HCEC 1CT (cell line): Measurements from ENCODE around the gene CTPS1.

Source experiments
- DNase-seq: peaks from one replicate; pipeline ENCODE4 v3.0.0-alpha.2; 2017

CTPS1 gene

DNA sequence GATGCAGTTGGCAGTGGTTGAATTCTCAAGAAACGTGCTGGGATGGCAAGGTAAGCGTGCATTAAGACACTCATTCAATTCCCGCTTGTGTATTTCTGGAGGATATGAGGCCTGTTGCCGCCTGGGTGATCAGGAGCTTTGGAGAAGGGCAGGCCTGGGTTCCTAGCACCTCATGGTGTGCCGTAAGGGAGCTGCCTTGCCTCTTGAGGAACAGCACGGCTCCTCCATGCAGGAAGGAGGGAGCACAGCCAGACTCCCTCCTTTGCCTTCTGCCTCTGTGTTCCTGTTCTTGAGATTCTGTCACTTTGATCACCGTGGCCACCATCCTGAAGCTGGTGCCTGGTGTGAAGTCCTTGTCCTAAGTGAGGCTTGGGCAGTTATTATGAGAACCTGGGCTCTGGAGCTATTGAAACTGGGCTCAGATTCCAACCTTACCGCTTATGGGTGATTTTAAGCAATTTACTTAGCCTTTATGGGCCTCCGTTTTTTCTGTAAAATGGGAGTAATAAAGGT lies 23.7 kb downstream of the CTPS1 start:
- no peak for DNase-seq

DNA sequence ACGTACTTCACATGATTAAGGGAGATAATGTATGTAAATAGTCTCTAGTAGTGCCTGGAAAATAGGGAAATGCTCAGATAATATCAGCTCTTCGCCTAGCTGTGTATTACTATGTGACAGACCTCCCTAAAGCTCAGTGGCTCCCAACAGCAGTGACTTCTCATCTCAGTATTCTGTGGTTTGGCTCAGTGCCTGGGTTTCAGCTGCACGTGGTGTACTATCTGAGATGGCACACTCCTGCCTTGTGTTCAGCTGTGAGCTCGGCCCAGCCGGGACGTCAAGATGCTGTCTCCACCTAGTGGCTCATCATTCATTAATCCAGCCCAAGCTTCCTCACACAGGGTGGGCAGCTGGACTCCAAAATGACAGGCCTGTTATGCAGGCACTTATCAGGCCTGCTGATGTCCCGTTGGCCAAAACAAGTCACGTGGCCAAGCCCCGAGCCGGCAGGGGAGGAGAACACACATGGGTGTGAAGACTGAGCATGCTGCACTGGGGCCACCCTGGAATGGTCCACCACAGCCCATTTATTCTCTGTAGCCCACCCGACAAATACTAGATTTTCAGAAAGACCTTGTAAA lies 24.2 kb downstream of the CTPS1 start:
- peak; percentile 99 for DNase-seq

DNA sequence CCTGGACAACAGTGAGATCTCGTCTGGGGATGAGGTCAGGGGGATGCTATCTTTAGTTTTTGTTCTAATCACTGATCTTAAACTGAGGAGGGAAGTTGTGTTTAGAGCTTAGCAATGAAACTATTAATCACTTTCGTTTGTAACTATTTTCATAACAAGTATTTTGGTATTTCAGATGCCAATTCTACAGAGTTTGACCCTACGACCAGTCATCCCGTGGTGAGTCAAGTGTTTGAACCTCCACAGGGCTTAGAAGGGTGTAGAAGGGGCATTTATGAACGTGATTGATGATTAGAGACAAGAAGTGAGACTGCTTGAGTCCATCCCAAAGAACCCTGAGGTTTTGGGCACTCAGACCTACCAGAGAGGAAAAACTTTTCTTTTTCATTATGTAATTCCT lies 26.4 kb downstream of the CTPS1 start:
- DNase-seq, result no peak

DNA sequence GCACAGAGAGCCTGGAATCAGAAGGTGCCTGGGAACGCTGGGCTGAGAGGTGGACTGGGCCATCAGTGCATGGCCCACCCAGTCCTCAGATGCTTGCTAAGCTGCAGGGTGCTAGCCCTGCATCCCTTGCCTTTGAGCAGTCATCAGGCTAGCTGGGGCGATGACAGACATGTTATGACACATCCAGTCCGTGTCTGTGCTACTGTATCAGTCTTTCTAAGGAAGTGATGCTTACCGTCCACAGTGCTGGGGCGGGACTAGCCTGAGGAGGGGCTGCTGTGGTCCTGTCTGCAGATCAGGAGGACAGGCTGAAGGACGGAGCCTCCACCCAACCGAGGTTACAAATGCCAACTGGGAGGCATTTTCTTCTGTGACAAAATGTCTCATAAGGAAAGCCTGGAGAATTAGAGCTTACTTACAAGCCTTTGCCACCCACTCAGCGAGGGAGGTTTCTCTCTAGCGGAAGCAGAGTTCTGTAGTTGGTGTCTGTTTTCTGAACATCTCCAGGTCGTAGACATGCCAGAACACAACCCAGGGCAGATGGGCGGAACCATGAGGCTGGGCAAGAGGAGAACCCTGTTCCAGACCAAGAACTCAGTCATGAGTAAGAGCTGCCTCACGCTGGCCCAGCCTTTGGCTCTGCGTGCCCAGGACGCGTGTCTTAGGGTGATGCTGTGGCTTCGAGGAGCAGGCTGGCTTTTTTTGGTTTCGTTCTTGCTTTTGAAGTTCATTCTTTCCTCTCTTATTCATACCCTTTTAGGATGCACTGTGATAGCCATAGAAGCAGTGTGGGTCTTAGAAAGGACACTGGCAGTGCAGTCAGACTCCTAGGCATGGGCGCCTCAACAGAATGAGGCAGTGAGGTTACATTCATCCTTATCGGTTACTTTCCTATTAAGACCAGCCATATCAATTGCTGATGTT lies 27.7 kb downstream of the CTPS1 start:
- DNase-seq, result no peak

DNA sequence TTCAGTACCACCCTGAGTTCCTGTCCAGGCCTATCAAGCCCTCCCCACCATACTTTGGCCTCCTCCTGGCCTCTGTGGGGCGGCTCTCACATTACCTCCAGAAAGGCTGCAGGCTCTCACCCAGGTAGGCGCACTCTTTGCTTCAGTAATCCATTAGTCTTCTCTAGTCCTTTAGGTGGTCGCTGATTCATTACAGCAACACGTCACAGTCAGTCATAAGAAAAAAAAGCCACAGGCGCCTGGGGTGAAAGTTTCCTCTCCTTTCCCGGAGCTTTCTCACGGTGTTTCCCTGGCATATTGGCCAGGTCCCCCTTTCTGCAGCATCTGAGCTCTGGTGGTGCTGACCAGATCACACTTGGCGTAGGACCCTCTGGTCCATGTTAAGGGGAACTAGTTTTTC lies 30.0 kb downstream of the CTPS1 start:
- DNase-seq, result no peak

DNA sequence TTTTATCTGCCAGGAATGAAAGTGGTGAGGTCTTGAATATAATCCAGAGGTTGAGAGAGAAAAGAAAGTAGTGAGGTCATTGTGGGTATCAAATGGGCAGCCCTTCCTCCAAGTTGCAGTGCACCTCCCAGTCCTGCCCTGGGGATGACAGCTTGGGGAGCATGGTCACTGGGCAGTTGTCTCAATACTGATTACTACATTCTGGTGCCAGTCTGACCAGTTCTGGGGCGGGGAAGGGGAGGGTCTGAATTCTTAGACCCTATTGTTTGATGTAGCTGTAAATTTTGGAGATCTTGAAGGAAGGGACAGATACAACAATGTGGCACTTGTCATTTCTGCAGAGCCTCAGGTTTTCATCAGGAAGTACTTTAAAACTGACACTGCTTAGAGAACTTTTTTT lies 30.8 kb downstream of the CTPS1 start:
- no peak for DNase-seq

DNA sequence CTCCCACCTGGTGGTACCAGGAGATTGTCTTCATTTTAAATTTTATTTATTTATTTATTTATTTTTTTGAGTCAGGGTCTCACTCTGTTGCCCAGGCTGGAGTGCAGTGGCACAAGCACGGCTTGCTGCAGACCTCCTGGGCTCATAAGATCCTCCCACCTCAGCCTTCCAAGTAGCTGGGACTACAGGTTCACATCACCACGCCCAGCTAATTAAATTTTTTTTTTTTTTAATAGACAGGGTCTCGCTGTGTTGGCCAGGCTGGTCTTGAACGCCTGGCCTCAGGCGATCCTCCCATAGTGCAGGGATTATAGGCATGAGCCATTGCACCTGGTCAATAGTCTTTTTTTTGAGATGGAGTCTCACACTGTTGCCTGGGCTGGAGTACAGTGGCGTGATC lies 33.5 kb downstream of the CTPS1 start:
- no peak for DNase-seq

DNA sequence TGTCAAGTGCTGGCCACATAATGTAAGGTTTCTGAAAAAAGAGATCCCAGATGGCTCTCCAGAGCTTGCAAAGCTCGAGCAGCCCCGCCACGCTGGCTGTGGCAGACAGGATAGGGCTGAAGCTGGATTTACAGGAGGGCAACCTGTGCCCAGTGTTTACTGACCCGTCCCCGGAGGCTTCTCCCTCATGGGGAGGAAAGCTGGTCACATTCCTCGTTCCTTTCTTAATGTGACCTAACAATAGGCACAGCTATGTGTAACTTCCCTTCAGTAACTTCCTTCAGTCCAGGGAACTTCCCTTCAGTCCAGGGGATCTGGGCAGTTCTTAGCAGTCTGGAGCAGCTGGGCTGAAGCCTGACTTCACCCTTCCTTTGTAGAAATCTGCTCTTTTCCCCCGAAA lies 34.3 kb downstream of the CTPS1 start:
- DNase-seq, result no peak

DNA sequence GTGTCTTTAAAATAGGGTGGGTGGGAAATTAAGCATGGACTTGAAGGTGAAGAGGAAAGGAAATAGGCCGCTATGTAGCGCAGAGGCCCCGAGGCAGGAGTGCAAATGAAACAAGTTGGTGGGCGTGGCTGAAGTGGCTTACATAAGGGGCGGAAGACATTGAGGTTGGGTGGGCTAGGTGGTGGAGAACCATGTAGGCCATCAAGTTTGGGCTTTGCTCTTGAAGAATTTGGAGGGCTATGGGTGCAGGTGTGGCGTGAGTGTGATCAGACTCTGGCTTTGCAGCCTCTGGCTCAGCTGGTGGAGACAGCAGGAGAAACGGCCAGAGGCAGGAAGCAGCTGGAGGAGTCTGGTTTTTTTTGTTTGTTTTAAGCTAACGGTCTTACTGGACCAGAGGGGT lies 35.4 kb downstream of the CTPS1 start:
- DNase-seq, result no peak

DNA sequence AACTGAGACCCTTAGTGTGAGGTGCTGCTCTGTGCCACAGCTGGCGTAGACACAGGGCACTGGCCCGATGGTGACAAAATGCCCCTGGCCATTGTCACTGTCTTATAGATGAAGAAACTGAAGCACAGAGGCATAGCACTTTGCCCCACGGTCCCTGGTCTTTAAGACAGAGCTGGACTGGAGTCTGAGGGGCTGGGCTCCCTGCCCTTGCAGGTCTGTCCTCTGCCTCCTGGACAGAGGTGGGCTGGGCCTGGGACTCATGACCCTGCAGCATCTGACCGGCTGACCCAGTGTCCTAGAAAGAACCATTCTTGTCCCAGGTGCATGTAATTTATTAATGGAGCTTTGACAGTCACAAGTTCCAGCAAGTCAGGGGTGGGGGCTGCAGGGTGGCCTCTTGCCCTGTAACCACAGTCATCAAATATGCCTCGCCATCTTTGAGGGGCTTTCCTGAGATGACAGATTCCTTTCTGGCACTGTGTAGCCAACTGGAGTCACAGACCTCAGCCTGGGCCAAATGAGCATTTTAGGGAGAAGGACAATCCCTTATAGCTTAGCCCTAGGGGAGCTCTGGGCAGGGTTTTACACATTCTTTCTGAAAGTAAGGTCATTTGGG lies 35.9 kb downstream of the CTPS1 start:
- DNase-seq, result no peak

DNA sequence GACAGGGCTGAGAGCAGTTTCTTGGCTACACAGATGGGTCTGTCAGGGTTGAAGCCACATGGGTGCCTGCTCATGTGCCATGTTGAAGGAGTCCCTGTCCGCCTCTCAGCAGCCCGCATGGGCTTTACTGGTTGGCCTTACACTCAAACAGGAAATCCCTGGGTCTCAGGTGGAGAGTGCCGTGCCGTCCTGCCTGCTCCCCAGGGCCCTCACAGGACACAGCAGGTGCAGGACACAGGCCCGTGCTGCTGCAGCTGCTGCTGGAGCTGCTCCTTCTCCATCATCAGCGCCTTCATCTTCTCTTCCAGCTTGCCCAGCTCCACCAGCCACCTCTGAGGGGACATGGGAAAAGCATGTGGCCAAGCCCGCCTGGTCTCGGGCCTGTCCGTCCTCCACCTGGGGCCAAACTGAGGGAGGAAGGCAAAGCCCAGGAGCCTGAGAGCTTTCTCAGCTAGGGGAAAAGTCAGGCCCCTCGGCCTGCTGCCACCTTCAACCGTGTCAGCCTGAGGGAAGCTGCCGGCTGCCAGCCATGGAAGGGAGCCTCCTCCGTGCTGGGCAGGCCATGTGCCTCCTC lies 36.5 kb downstream of the CTPS1 start:
- DNase-seq, result no peak

DNA sequence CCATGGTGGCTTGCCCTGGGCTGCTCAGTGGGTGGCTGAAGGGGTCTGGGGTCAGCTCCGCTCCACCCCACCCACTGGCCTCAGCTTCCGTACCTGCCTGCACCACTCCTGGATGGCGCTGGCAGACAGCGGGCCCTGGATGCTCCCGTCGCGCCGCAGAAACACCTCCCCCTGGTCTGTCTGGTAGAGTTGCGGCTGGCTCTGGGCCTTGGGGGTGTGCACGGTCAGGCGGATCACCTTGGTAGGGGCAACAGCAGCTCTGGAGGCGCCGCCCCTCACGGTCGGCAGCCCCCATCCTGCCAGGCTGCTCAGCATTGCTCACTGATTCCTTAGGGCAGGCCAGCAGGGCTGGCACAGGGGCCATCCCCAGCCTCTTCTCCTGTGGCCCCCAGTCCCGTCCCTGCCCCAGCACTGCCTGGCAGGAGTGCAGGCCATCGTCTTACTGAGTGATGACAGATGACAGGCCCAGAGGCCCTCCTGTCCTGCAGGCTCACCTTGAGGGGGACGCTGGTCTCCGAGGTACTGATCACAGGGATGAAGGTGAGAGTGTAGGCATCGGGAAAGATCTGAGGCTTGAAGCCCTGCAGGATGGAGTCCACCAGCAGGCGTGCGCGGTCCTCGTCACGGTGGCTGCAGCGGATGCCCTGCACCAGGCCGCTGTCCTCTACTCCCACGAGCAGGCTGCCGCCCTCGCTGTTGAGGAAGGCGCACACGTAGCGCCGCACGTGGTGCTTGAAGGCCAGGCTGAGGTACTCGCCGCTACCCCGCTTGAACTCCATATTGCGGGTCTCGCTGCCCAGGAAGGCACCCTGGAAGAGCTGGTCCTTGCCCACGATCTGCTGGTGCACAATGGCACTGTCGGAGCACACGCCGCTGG lies 37.9 kb downstream of the CTPS1 start:
- no peak for DNase-seq

DNA sequence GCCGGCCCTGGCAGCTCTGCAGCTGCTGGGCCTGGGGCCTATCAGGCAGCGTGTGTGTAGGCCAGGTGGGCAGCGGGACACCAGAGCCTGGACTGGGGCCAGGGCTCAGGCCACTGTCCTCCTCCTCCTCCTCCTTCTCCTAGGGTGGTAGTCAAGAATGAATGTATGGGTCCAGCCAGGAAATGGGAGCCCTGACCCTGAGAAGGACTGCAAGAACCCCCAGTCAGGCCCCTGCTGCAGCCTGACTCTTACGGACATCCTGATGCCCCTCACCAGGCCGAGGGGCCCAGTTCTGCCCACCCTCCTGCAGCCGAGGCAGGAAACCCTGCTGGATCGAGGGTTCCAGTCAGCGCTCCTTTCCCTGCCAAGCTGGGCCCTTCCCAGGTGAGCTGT lies 38.5 kb downstream of the CTPS1 start:
- no peak for DNase-seq

DNA sequence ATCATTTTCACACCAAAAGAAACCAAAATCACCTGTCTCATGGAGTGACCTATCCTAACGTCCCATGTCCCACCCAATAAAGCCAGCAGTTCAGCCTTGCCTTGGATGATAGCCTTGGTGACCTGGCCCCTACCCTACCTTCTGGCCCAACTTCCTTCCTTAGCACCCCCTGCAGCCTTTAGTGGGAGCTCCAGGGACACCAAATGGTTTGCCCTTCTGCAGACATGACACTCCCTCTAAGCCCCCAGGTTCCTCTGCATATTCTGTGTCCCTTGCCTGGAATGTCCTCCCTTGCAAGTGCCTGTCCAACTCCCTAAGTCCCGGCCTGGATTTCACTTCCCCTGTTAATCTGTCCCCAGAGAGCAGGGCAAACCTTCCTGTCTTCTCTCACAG lies 39.9 kb downstream of the CTPS1 start:
- DNase-seq, result no peak

DNA sequence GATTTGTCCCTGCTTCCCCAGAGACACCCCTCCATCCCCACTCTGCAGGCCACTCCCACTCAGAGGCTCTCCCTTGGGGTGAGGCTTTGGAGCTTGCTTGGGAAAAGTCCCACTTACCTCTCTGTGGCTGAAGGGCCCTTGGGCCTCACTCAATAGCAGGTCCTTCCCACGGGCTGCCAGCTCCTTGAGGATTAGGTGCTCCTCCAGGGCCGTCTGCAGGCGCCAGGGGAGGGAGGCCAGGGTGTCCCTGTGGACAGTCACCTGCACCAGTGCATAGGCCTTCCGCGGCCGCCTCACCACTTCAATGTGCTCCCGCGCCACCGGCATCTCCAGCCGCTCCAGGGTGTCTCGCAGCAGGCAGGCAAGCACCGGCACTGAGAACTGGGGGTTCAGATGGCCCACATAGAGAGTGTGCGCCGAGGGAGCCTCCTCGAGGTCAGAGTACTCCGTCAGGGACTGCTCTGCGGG lies 40.6 kb downstream of the CTPS1 start:
- DNase-seq, result no peak

DNA sequence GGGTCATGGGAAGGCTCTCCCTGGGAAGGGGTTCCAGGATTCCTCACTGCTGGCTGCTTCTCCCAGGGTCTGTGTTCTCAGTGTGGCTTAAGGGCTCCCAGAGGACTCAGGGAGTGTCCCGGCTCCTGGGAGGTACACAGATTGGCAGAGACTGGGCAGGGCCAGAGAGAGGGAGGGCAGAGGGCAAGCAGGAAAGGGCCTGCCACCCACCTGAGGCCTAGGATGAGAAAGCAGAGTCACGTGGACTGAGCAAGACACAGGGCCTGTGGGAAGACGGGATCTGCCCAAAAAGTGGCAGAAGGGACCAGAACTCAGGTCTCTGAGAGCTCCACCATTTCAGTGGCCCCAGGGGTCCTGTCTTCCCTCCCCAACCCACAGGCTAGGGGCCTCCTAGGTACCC lies 41.2 kb downstream of the CTPS1 start:
- DNase-seq, result no peak

DNA sequence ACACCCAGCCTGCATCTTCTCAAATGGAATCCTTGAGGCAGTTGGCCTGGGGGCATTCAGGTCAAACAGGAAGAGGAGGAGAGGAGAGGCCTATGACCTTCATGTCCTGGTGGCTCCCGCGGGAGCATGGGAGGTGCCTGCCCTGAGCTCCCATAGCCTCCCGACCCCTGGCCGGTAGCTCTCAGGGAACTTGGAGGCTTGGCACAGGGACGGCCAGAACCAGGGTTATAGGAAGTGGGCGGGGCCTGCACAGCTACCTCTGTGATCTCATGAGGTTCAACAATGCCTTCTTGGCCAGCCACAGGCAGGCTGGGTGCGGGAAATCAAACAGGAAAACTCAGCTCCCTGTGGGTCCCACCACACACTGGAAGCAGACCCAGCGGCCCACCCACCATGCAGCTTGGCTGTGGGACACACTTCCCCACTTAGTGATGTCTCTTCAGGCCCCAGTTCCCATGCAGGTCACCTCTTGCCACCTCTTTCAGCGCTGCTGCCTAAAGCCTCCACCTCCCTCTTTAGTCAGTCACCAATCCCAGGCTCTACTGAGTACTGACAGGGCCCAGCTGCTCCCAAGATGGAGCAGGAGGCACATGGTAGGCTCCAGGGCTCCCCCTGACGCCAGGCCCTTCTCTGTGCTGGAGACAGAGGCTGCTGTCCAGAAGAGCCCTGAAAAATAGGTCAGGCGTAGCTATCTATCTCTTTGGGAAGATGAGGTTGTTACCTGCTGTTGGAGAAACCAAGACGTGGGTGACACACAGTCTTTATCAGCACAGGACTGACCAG lies 42.2 kb downstream of the CTPS1 start, which contains the start of gene SLFNL1:
TSS of gene SLFNL1 (minus strand) at position 200 of the 783 bp plus-strand sequence. CDS start 1,065 bp downstream, outside the sequence.
- peak; percentile 75 for DNase-seq

DNA sequence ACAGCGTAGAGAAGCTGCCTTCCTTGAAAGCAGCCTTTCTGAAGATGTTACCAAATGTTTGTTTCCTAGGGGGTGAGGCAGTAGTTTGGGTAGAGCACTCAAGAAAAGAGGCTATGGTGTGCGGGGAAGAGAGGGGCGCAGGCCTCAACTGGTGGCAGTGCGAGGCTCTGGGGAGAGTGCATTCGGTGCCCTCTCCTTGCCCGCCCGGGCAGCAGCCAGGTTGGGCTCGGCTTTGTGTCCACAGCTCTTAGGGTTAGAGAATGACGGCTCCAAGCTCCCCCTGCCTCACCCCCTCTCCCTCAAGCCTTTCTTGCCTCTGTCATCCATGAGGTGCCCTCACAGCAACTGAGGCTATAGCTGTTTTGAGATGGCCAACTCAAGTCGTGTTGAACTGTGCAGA lies 42.9 kb downstream of the CTPS1 start:
- no peak for DNase-seq

DNA sequence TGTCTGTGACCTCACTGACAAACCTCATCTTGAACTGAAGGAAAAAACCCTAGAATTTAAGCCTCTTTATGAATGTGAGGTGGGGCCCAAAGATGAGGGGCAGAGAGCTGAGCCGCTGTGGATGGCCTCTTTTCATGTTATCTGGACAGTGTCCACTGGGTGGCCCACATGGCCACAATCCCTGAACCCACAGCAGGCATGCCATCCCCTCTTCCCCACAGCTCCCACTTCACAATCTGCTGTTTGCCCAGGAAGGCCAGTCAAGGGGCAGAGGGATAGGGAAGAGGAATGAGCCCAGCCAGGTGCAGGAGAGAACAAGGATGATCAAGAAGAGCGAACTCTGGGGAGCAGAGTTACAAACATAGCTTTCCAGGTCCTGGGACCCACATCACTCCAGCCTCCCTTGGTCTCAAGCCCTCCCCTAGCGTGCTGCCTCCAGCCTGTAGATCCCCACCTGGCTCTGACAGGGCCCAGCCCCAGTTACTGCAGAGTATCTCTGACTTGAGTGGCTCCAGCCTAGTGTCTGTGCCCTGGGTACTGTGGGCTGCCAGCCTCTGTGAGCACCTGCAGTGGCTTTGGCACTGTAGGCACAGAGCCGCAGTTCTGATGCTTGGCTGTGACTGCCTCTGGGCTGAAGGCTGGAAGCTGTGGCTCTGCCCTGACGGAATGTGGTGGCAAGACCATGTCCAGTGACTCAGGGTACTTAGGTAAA lies 43.9 kb downstream of the CTPS1 start:
- DNase-seq, result peak; percentile 43

DNA sequence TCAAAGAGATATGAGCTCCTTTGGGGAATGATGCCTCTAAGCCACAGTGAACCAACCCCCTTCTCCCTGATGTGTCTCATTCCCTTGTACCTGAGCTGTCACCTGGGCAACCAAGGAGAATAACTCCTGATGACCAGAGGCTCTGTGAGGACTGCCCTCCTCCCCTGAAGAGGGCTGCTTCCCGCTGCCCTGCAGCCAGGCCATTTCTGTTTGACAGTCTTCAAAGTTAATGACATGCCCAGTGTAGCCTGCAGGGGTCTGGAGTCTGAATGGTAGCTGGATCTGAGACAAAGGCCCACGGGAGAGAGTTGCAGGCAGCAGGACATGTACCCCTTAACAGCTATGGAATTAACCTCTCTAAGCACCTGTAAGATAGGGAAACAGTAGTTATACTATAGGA lies 45.5 kb downstream of the CTPS1 start:
- DNase-seq, result no peak
